Measurements from ENCODE around the gene CDH4. TPM values are rescaled to one million over a fixed set of nuclear protein-coding genes. Genes with fewer than 3 reads are reported as not detected.

Gene CDH4
- total and polyA plus RNA-seq, 2 of the 4 experiments (the other 2 are of a cell fraction) = 1.6 to 3.5 TPM

GRCh38 chr20:61752576-61752975 is 500.5 kb downstream of the CDH4 start:
- no peak overlapping the region for H2AK5ac ChIP-seq (ENCODE audit: low read depth, low read length)
- DNase-seq (no peak), ATAC-seq (ENCODE audit: low read depth) (no peak)
- no CpG with 5 or more reads among the region's 8 CpGs for WGBS, 2 experiments (ENCODE audit: extremely low coverage in 2 of 2, insufficient read length in 1 of 2)
- no peak for TF ChIP-seq MXI1 (IDR thresholded peaks at IDR 0.05; ENCODE audit: borderline replicate concordance, low read depth, low read length)
- no peak for TF ChIP-seq USF2 (IDR thresholded peaks at IDR 0.05; ENCODE audit: low read depth, low read length)
- no peak for TF ChIP-seq MAZ (IDR thresholded peaks at IDR 0.05; ENCODE audit: borderline replicate concordance, low read depth, low read length)
- no peak for TF ChIP-seq ELK1 (IDR thresholded peaks at IDR 0.05; ENCODE audit: borderline replicate concordance, low read depth, low read length)
- no peak for TF ChIP-seq MAFK (IDR thresholded peaks at IDR 0.05; ENCODE audit: low read depth, low read length)
- TF ChIP-seq CEBPB (IDR thresholded peaks at IDR 0.05; ENCODE audit: low read depth, low read length) = no peak
- no peak for TF ChIP-seq RFX5 (IDR thresholded peaks at IDR 0.05; ENCODE audit: low read depth, low read length)
- TF ChIP-seq BHLHE40 (IDR thresholded peaks at IDR 0.05; ENCODE audit: low read depth, low read length) = no peak
- H3K27ac ChIP-seq (ENCODE audit: insufficient read depth, low read length) = no peak overlapping the region
- H2BK120ac ChIP-seq (ENCODE audit: low read depth, low read length) = no peak overlapping the region
- H3K14ac ChIP-seq (replicated peaks; ENCODE audit: low read depth, low read length) = no peak overlapping the region
- no peak overlapping the region for H3K4me3 ChIP-seq (ENCODE audit: insufficient read depth, low read depth, low read length)
- no peak overlapping the region for H2AFZ ChIP-seq (replicated peaks; ENCODE audit: low read length, poor library complexity)
- no peak overlapping the region for H3K18ac ChIP-seq (ENCODE audit: low read depth, low read length)
- no peak overlapping the region for H2BK15ac ChIP-seq (ENCODE audit: low read depth, low read length)
- H4K20me1 ChIP-seq (ENCODE audit: insufficient read depth, low read length) = no peaks in the 10 kb centered on the region; the same call in 1 of the 2 replicates
- no peaks in the 10 kb centered on the region; the same call in 1 of the 2 replicates for H3K9me3 ChIP-seq (ENCODE audit: control insufficient read depth, insufficient read depth, low read length)
- no TSS peak for BruUV-seq (replicated peaks)
- no peak overlapping the region for H2BK20ac ChIP-seq (ENCODE audit: low read depth, low read length)
- H3K36me3 ChIP-seq (ENCODE audit: control insufficient read depth, insufficient read depth, low read length) = no peaks in the 10 kb centered on the region
- dilution Hi-C loops (cut with HindIII; ENCODE audit: low sequenced_read_pairs, unreplicated experiment) = no loop called here
- H3K27me3 ChIP-seq (ENCODE audit: control insufficient read depth, insufficient read depth, low read length) = no peaks in the 10 kb centered on the region
- H3K4me2 ChIP-seq (ENCODE audit: low read depth, low read length) = no peak overlapping the region
- H3K9me1 ChIP-seq (ENCODE audit: insufficient read depth, low read length) = peaks cover 8% of the 10 kb centered on the region; the same call in 1 of the 2 replicates
- no peak overlapping the region for H3K9ac ChIP-seq (ENCODE audit: low read depth, low read length)
- POLR2A ChIA-PET (ENCODE audit: unreplicated experiment) = no interaction called here
- no peak overlapping the region for H4K5ac ChIP-seq (ENCODE audit: low read depth, low read length)
- no peak overlapping the region for H3K23ac ChIP-seq (ENCODE audit: low read depth, low read length)
- H3K4me1 ChIP-seq (ENCODE audit: control insufficient read depth, insufficient read depth, low read length) = no peaks in the 10 kb centered on the region; the same call in 1 of the 2 replicates
- intact Hi-C loops (cut with micrococcal nuclease) = no loop called here
- no peaks in the 10 kb centered on the region for H3K79me1 ChIP-seq (ENCODE audit: low read depth in 1 of 2, low read length in 2 of 2)
- H2BK5ac ChIP-seq (ENCODE audit: low read depth, low read length, poor library complexity, severe bottlenecking) = no peak overlapping the region
- no peak overlapping the region for H2AK9ac ChIP-seq (replicated peaks; ENCODE audit: low read depth, low read length, poor library complexity)
- CTCF ChIA-PET = no interaction called here
- in situ Hi-C loops (cut with MboI; ENCODE audit: low sequenced_read_pairs) = no loop called here
- no peak overlapping the region for H4K8ac ChIP-seq (ENCODE audit: low read depth in 2 of 2, low read length in 2 of 2)
- H4K91ac ChIP-seq (ENCODE audit: insufficient read depth, low read depth, low read length) = no peak overlapping the region
- H3K4ac ChIP-seq (ENCODE audit: low read depth, low read length) = no peak overlapping the region
- H3K56ac ChIP-seq (ENCODE audit: extremely low read depth, insufficient read depth, low read length) = no peak overlapping the region

Data from IMR-90 (cell line).